T-helper 2 cell treated with Interferon-gamma antibody and Interleukin-4, amounts not matched to agents 5 μg/mL and 100 μg/mL, for 36 hours (primary cell): Measurements from ENCODE around the gene ADK.

Experiments
- DNase-seq: peaks from one replicate; pipeline ENCODE4 v3.0.0; 2021; ENCODE audit warnings: low spot score
- H3K27ac Mint-ChIP-seq: one replicate; pipeline ENCODE4 v1.8.0; 2021; ENCODE audit warnings: mild to moderate bottlenecking, mixed read lengths
- H3K27me3 Mint-ChIP-seq: one replicate; pipeline ENCODE4 v1.8.0; 2021; ENCODE audit warnings: low read depth, mixed read lengths
- H3K36me3 Mint-ChIP-seq: one replicate; pipeline ENCODE4 v1.8.0; 2021; ENCODE audit warnings: low read depth, mixed read lengths
- H3K4me1 Mint-ChIP-seq: one replicate; pipeline ENCODE4 v1.8.0; 2021; ENCODE audit warnings: low read depth, mixed read lengths
- H3K4me3 Mint-ChIP-seq: one replicate; pipeline ENCODE4 v1.8.0; 2022; ENCODE audit warnings: mild to moderate bottlenecking, moderate library complexity, mixed read lengths
- H3K9me3 Mint-ChIP-seq: one replicate; pipeline ENCODE4 v1.8.0; 2021; ENCODE audit warnings: mixed read lengths

Gene ADK

GRCh38 chr10:74730246-74730645, 579.2 kb downstream of the ADK start:
- Mint-ChIP-seq H3K4me1 (no peaks in the 10 kb centered on the region), H3K27ac (no peak overlapping the region), H3K4me3 (no peak overlapping the region), H3K36me3 (peaks cover 2% of the 10 kb centered on the region), H3K9me3 (peaks cover 10% of the 10 kb centered on the region), H3K27me3 (no peaks in the 10 kb centered on the region)
- DNase-seq: no peak

GRCh38 chr10:74733612-74734011, 582.6 kb downstream of the ADK start:
- Mint-ChIP-seq H3K27me3 (no peaks in the 10 kb centered on the region), H3K27ac (no peak overlapping the region), H3K4me3 (no peak overlapping the region), H3K36me3 (peaks cover 2% of the 10 kb centered on the region), H3K9me3 (peaks cover 10% of the 10 kb centered on the region), H3K4me1 (peaks cover 8% of the 10 kb centered on the region)
- no peak for DNase-seq

GRCh38 chr10:74736029-74736428, 585.0 kb downstream of the ADK start:
- H3K27me3 Mint-ChIP-seq: no peaks in the 10 kb centered on the region
- H3K4me3 Mint-ChIP-seq: no peak overlapping the region
- peaks cover 3% of the 10 kb centered on the region for H3K36me3 Mint-ChIP-seq
- peaks cover 10% of the 10 kb centered on the region for H3K9me3 Mint-ChIP-seq
- peaks cover 25% of the 10 kb centered on the region for H3K4me1 Mint-ChIP-seq
- DNase-seq: no peak
- no peak overlapping the region for H3K27ac Mint-ChIP-seq

GRCh38 chr10:74738052-74738451, 587.0 kb downstream of the ADK start:
- Mint-ChIP-seq H3K9me3 (peaks cover 4% of the 10 kb centered on the region), H3K27me3 (no peaks in the 10 kb centered on the region), H3K4me1 (peaks cover 25% of the 10 kb centered on the region), H3K27ac (peak overlapping the region; percentile 47), H3K36me3 (peaks cover 3% of the 10 kb centered on the region), H3K4me3 (peak overlapping the region; percentile 51)
- DNase-seq: no peak

- Mint-ChIP-seq H3K4me3 (peak overlapping the region; percentile 51), H3K9me3 (peaks cover 3% of the 10 kb centered on the region), H3K36me3 (peaks cover 3% of the 10 kb centered on the region), H3K27ac (peak overlapping the region; percentile 47), H3K4me1 (peaks cover 25% of the 10 kb centered on the region), H3K27me3 (no peaks in the 10 kb centered on the region)
- no peak for DNase-seq
Observed at GRCh38 chr10:74738542-74738941, 587.5 kb downstream of the ADK start.

- peak; percentile 48 for DNase-seq
- H3K9me3 Mint-ChIP-seq: no peaks in the 10 kb centered on the region
- peaks cover 25% of the 10 kb centered on the region for H3K4me1 Mint-ChIP-seq
- peaks cover 1% of the 10 kb centered on the region for H3K36me3 Mint-ChIP-seq
- peak overlapping the region; percentile 93 for H3K27ac Mint-ChIP-seq
- peak overlapping the region; percentile 70 for H3K4me3 Mint-ChIP-seq
- no peaks in the 10 kb centered on the region for H3K27me3 Mint-ChIP-seq
Observed at GRCh38 chr10:74738985-74739567, 588.1 kb downstream of the ADK start.

GRCh38 chr10:74743401-74743800, 592.4 kb downstream of the ADK start:
- H3K9me3 Mint-ChIP-seq: no peaks in the 10 kb centered on the region
- no peak overlapping the region for H3K27ac Mint-ChIP-seq
- no peak overlapping the region for H3K4me3 Mint-ChIP-seq
- no peaks in the 10 kb centered on the region for H3K27me3 Mint-ChIP-seq
- peaks cover 19% of the 10 kb centered on the region for H3K4me1 Mint-ChIP-seq
- H3K36me3 Mint-ChIP-seq: peaks cover 1% of the 10 kb centered on the region
- DNase-seq: no peak

GRCh38 chr10:74745449-74745848, 594.4 kb downstream of the ADK start:
- Mint-ChIP-seq H3K36me3 (no peaks in the 10 kb centered on the region), H3K4me1 (no peaks in the 10 kb centered on the region), H3K27me3 (no peaks in the 10 kb centered on the region), H3K27ac (no peak overlapping the region), H3K9me3 (no peaks in the 10 kb centered on the region), H3K4me3 (no peak overlapping the region)
- no peak for DNase-seq

- no peaks in the 10 kb centered on the region for H3K27me3 Mint-ChIP-seq
- no peak overlapping the region for H3K27ac Mint-ChIP-seq
- no peaks in the 10 kb centered on the region for H3K36me3 Mint-ChIP-seq
- no peak for DNase-seq
- peaks cover 2% of the 10 kb centered on the region for H3K4me1 Mint-ChIP-seq
- no peaks in the 10 kb centered on the region for H3K9me3 Mint-ChIP-seq
- H3K4me3 Mint-ChIP-seq: no peak overlapping the region
Observed at GRCh38 chr10:74746813-74747212, 595.8 kb downstream of the ADK start.

GRCh38 chr10:74748468-74749031, 597.5 kb downstream of the ADK start:
- Mint-ChIP-seq H3K36me3 (no peaks in the 10 kb centered on the region), H3K4me1 (peaks cover 5% of the 10 kb centered on the region), H3K27ac (no peak overlapping the region), H3K27me3 (no peaks in the 10 kb centered on the region), H3K4me3 (no peak overlapping the region), H3K9me3 (no peaks in the 10 kb centered on the region)
- DNase-seq: no peak

GRCh38 chr10:74750848-74751274, 599.8 kb downstream of the ADK start:
- H3K27ac Mint-ChIP-seq: no peak overlapping the region
- DNase-seq: no peak
- H3K4me3 Mint-ChIP-seq: no peak overlapping the region
- H3K36me3 Mint-ChIP-seq: peaks cover 3% of the 10 kb centered on the region
- no peaks in the 10 kb centered on the region for H3K27me3 Mint-ChIP-seq
- H3K9me3 Mint-ChIP-seq: no peaks in the 10 kb centered on the region
- peaks cover 20% of the 10 kb centered on the region for H3K4me1 Mint-ChIP-seq

- Mint-ChIP-seq H3K36me3 (peaks cover 5% of the 10 kb centered on the region), H3K4me3 (no peak overlapping the region), H3K27me3 (no peaks in the 10 kb centered on the region), H3K4me1 (peaks cover 22% of the 10 kb centered on the region), H3K9me3 (no peaks in the 10 kb centered on the region), H3K27ac (no peak overlapping the region)
- DNase-seq: no peak
Observed at GRCh38 chr10:74752371-74753040, 601.5 kb downstream of the ADK start.

GRCh38 chr10:74753442-74754211, 602.6 kb downstream of the ADK start:
- Mint-ChIP-seq H3K36me3 (peaks cover 5% of the 10 kb centered on the region), H3K27me3 (no peaks in the 10 kb centered on the region), H3K9me3 (no peaks in the 10 kb centered on the region), H3K4me3 (no peak overlapping the region), H3K4me1 (peaks cover 22% of the 10 kb centered on the region), H3K27ac (peak overlapping the region; percentile 36)
- DNase-seq: no peak

- H3K4me1 Mint-ChIP-seq: peaks cover 22% of the 10 kb centered on the region
- H3K27me3 Mint-ChIP-seq: no peaks in the 10 kb centered on the region
- DNase-seq: no peak
- peak overlapping the region; percentile 10 for H3K4me3 Mint-ChIP-seq
- peaks cover 5% of the 10 kb centered on the region for H3K36me3 Mint-ChIP-seq
- H3K27ac Mint-ChIP-seq: peak overlapping the region; percentile 31
- H3K9me3 Mint-ChIP-seq: no peaks in the 10 kb centered on the region
Observed at GRCh38 chr10:74754381-74754821, 603.4 kb downstream of the ADK start.
